H9 (cell line): ENCODE results near the gene P2RX5. TPM values are rescaled to one million over a fixed set of nuclear protein-coding genes. Genes with fewer than 3 reads are reported as not detected.

Experiments
- DNase-seq: peaks from one replicate; pipeline ENCODE4 v3.0.0-alpha.2; 2017
- H2AFZ ChIP-seq: one replicate; pipeline ENCODE4 v1.6.1; 2013; ENCODE audit warnings: mild to moderate bottlenecking, low read length, control low read depth, moderate library complexity
- H2AK5ac ChIP-seq: 2 replicates; pipeline ENCODE4 v1.6.1; 2013; ENCODE audit warnings: low read length, control low read depth, mixed read lengths; ENCODE audit not compliant: insufficient read length
- H2BK120ac ChIP-seq: one replicate; pipeline ENCODE4 v1.6.1; 2013; ENCODE audit warnings: low read depth, mild to moderate bottlenecking, low read length, control low read depth, inconsistent platforms; ENCODE audit not compliant: poor library complexity, severe bottlenecking
- H2BK12ac ChIP-seq: 2 replicates; pipeline ENCODE4 v1.6.1; 2013; ENCODE audit warnings: low read length, control low read depth, mixed read lengths, low read depth; ENCODE audit not compliant: insufficient read length
- H2BK15ac ChIP-seq: 2 replicates; pipeline ENCODE4 v1.6.1; 2013; ENCODE audit warnings: low read depth, low read length, control low read depth
- H2BK20ac ChIP-seq: one replicate; pipeline ENCODE4 v1.6.1; 2013; ENCODE audit warnings: low read depth, mild to moderate bottlenecking, low read length, control low read depth, inconsistent platforms; ENCODE audit not compliant: poor library complexity, severe bottlenecking
- H2BK5ac ChIP-seq: 2 replicates; pipeline ENCODE4 v1.6.1; 2013; ENCODE audit warnings: low read length, control low read depth, mixed read lengths; ENCODE audit not compliant: insufficient read length
- H3K14ac ChIP-seq: 2 replicates; pipeline ENCODE4 v1.6.1; 2013; ENCODE audit warnings: low read length, control low read depth; ENCODE audit not compliant: insufficient read depth
- H3K18ac ChIP-seq: 2 replicates; pipeline ENCODE4 v1.6.1; 2013; ENCODE audit warnings: low read depth, mild to moderate bottlenecking, mixed read lengths, low read length, control low read depth; ENCODE audit not compliant: insufficient read length
- H3K23ac ChIP-seq: 2 replicates; pipeline ENCODE4 v1.6.1; 2013; ENCODE audit warnings: low read length, control low read depth, mixed read lengths, low read depth; ENCODE audit not compliant: insufficient read length
- H3K23me2 ChIP-seq: 2 replicates; pipeline ENCODE4 v1.6.1; 2013; ENCODE audit warnings: low read depth, mild to moderate bottlenecking, mixed read lengths, low read length, control low read depth; ENCODE audit not compliant: insufficient read length, poor library complexity, severe bottlenecking
- H3K27ac ChIP-seq: 2 replicates; pipeline ENCODE4 v1.5.1; 2013; ENCODE audit warnings: low read length, control low read depth, mixed read lengths, low read depth; ENCODE audit not compliant: insufficient read length
- H3K27me3 ChIP-seq: 2 replicates; pipeline ENCODE4 v1.6.1; 2013; ENCODE audit warnings: low read length, control low read depth, inconsistent platforms; ENCODE audit not compliant: insufficient read depth
- H3K4ac ChIP-seq: 2 replicates; pipeline ENCODE4 v1.6.1; 2013; ENCODE audit warnings: low read depth, mild to moderate bottlenecking, control low read depth, inconsistent platforms, low read length, moderate library complexity
- H3K4me1 ChIP-seq: 2 replicates; pipeline ENCODE4 v1.6.1; 2013; ENCODE audit warnings: low read length, control low read depth, inconsistent platforms; ENCODE audit not compliant: insufficient read depth
- H3K4me2 ChIP-seq: 2 replicates; pipeline ENCODE4 v1.6.1; 2013; ENCODE audit warnings: low read length, control low read depth, mixed read lengths; ENCODE audit not compliant: insufficient read length, insufficient read depth
- H3K56ac ChIP-seq: 2 replicates; pipeline ENCODE4 v1.6.1; 2013; ENCODE audit warnings: low read depth, mild to moderate bottlenecking, mixed read lengths, low read length, control low read depth; ENCODE audit not compliant: insufficient read length
- H3K79me1 ChIP-seq: 2 replicates; pipeline ENCODE4 v1.6.1; 2013; ENCODE audit warnings: low read depth, mild to moderate bottlenecking, moderate library complexity, low read length, control low read depth, inconsistent platforms; ENCODE audit not compliant: insufficient read depth, poor library complexity, severe bottlenecking
- H3K79me2 ChIP-seq: 2 replicates; pipeline ENCODE4 v1.6.1; 2013; ENCODE audit warnings: low read length, control low read depth, inconsistent platforms; ENCODE audit not compliant: insufficient read depth
- H3K9ac ChIP-seq: 2 replicates; pipeline ENCODE4 v1.6.1; 2013; ENCODE audit warnings: low read length, control low read depth, mixed read lengths; ENCODE audit not compliant: insufficient read length; ENCODE audit errors: extremely low read depth
- H3K9me3 ChIP-seq: one replicate; pipeline ENCODE4 v1.6.1; 2013; ENCODE audit warnings: low read depth, low read length, inconsistent platforms; ENCODE audit not compliant: control insufficient read depth
- H3T11ph ChIP-seq: one replicate; pipeline ENCODE4 v1.6.1; 2013; ENCODE audit warnings: mild to moderate bottlenecking, low read length, control low read depth, inconsistent platforms
- H4K20me1 ChIP-seq: one replicate; pipeline ENCODE4 v1.6.1; 2013; ENCODE audit not compliant: control insufficient read depth, insufficient read length, insufficient read depth
- H4K5ac ChIP-seq: 2 replicates; pipeline ENCODE4 v1.6.1; 2013; ENCODE audit warnings: low read depth, mild to moderate bottlenecking, mixed read lengths, low read length, control low read depth; ENCODE audit not compliant: insufficient read length
- H4K8ac ChIP-seq: replicated peaks from 2 replicates; pipeline ENCODE4 v1.6.1; 2013; ENCODE audit warnings: low read length, control low read depth, mixed read lengths, low read depth; ENCODE audit not compliant: insufficient read length
- H4K91ac ChIP-seq: 2 replicates; pipeline ENCODE4 v1.6.1; 2013; ENCODE audit warnings: low read depth, mild to moderate bottlenecking, moderate library complexity, mixed read lengths, low read length, control low read depth; ENCODE audit not compliant: insufficient read length
- H3K27ac Mint-ChIP-seq, 3 experiments: 2 replicates in 2 of 3; 3 replicates in 1 of 3; pipeline ENCODE4 v1.8.0; 2020 to 2021; ENCODE audit warnings: mixed read lengths in 3 of 3, mild to moderate bottlenecking in 1 of 3, moderate library complexity in 1 of 3
- H3K27me3 Mint-ChIP-seq: 2 replicates; pipeline ENCODE4 v1.8.0; 2021; ENCODE audit warnings: low read depth, mild to moderate bottlenecking, moderate library complexity, mixed read lengths
- H3K36me3 Mint-ChIP-seq, 3 experiments: 2 replicates in 2 of 3; 3 replicates in 1 of 3; pipeline ENCODE4 v1.8.0; 2020 to 2021; ENCODE audit warnings: low read depth in 3 of 3, mixed read lengths in 3 of 3; ENCODE audit not compliant: insufficient read depth in 1 of 3
- H3K4me1 Mint-ChIP-seq, 2 experiments: 2 replicates each; pipeline ENCODE4 v1.8.0; 2020; ENCODE audit warnings: mixed read lengths in 2 of 2
- H3K4me3 Mint-ChIP-seq, 2 experiments: 2 replicates in 1 of 2; 3 replicates in 1 of 2; pipeline ENCODE4 v1.8.0; 2020 to 2021; ENCODE audit warnings: mild to moderate bottlenecking in 2 of 2, mixed read lengths in 2 of 2, moderate library complexity in 1 of 2
- H3K9me3 Mint-ChIP-seq, 2 experiments: 2 replicates in 1 of 2; 3 replicates in 1 of 2; pipeline ENCODE4 v1.8.0; 2020; ENCODE audit warnings: mild to moderate bottlenecking in 2 of 2, mixed read lengths in 2 of 2, moderate library complexity in 1 of 2
- CTCF ChIP-seq: fragments of 200-600 bp; sonication (generic); conservative IDR thresholded peaks from 3 replicates; pipeline ENCODE4 v1.8.0; 2021; ENCODE audit warnings: antibody characterized with exemption, mild to moderate bottlenecking
- WGBS: extraction: QIAGEN DNeasy Blood & Tissue Kit; methylation state at CpG from one replicate; pipeline ENCODE4 v1.1.7; 2013; ENCODE audit warnings: missing lambda C conversion rate, low lambda C conversion rate, mixed read lengths; ENCODE audit not compliant: insufficient read length; ENCODE audit errors: extremely low coverage; 5-methylcytosine and 5-hydroxymethylcytosine counted together
- total RNA-seq: library from RNA; stranded (reverse); gene quantifications from 2 replicates; pipeline ENCODE4 v1.2.1, GENCODE V29; 2021

Gene P2RX5
- total RNA-seq, 1 experiment from 2014 or later, result 4.7 TPM

GRCh38 chr17:3683054-3683511 lies 12.9 kb downstream of the P2RX5 start:
- Histone ChIP-seq H3K27ac (no peak overlapping the region), H3K23me2 (no peaks in the 10 kb centered on the region), H4K5ac (no peak overlapping the region), H2AFZ (no peak overlapping the region), H3K9me3 (no peaks in the 10 kb centered on the region), H2BK20ac (no peak overlapping the region), H3K14ac (no peak overlapping the region), H2AK5ac (no peak overlapping the region), H4K20me1 (no peaks in the 10 kb centered on the region), H3K4me1 (no peaks in the 10 kb centered on the region), H4K8ac (no peak overlapping the region), H3T11ph (no peak overlapping the region), H3K4ac (no peak overlapping the region), H2BK120ac (no peak overlapping the region), H3K56ac (no peak overlapping the region), H3K4me2 (no peak overlapping the region), H2BK5ac (no peak overlapping the region), H3K79me2 (no peaks in the 10 kb centered on the region), H4K91ac (no peak overlapping the region), H3K9ac (no peak overlapping the region), H2BK15ac (no peak overlapping the region), H3K27me3 (no peaks in the 10 kb centered on the region), H2BK12ac (no peak overlapping the region), H3K23ac (no peak overlapping the region), H3K18ac (no peak overlapping the region), H3K79me1 (no peaks in the 10 kb centered on the region)
- H3K27ac Mint-ChIP-seq, result peak overlapping the region in 1 of 3 experiments; percentile 87; a peak in 2 of 7 replicates
- DNase-seq, result peak; percentile 84
- WGBS, result no CpG with 5 or more reads among the region's 10 CpGs
- TF ChIP-seq CTCF, result peak; percentile 98
- peaks cover 4% of the 10 kb centered on the region; the same call in 1 of the 2 replicates for H3K27me3 Mint-ChIP-seq
- peak overlapping the region in 1 of 2 experiments; percentile 46; a peak in 1 of 5 replicates for H3K4me3 Mint-ChIP-seq
- H3K9me3 Mint-ChIP-seq, result no peaks in the 10 kb centered on the region
- no peaks in the 10 kb centered on the region; a peak in 1 of 7 replicates for H3K36me3 Mint-ChIP-seq
- peaks cover under 1 to 13% of the 10 kb centered on the region in 2 experiments for H3K4me1 Mint-ChIP-seq
